NCI-H1436 treated with DMSO at 0.1 percent for 48 hours (cell line): ENCODE data around the gene CDK9.

Experiments used
- DNase-seq: peaks from one replicate; lab custom pipeline; 2025; lab: John Stamatoyannopoulos, UW

The CDK9 gene

GRCh38 chr9:127761491-127761956, 24.3 kb upstream of the CDK9 start:
- no peak for DNase-seq

DNA sequence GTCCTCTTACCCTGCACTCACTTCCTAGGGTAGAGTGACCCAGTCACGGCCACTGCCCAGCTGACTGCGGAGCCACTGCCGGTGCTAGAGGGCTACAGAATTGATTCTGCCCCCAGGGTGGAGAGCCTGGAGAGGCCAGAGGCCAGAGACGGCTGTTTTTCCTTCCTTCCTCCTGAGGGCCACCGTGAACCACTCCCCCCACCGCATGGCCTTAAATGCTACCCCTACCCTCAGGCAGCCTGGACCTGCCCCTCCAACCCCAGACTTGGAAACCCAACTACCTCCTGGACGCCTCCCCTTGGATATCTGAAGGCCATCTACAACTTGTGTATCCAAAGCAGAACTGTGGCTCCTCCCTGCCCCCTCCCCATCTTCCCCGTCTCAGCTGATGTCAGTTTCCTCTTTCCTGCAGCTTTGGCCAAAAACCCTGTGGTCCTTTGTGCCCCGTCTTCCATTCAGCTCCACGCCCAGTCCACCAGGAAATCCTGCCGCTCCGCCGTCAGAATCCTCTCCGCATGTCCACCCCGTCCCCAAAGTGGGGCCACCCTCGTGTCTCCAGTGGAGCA, 23.6 kb upstream of the CDK9 start:
- DNase-seq = no peak

GRCh38 chr9:127763918-127764384, 21.9 kb upstream of the CDK9 start:
- no peak for DNase-seq

DNA sequence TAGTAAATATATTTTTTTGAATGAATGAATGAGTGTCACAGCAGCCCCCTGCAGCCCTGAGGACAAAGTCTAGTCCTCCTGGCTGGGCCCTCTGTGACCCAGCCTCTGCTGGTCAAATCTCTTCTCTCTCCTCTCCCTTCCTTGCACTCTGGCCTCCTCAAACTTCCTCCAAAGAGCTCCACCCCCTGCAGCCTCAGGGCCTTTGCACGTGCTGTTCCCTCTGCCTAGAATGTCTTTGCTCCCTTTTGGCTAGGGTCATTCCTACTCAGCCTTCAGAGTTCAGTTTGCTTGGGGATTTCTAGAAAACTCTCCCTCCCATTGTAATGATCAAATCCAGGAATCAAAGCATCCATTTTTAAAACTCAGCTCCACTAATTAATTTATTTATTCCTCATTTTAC, 20.4 kb upstream of the CDK9 start:
- DNase-seq = no peak

DNA sequence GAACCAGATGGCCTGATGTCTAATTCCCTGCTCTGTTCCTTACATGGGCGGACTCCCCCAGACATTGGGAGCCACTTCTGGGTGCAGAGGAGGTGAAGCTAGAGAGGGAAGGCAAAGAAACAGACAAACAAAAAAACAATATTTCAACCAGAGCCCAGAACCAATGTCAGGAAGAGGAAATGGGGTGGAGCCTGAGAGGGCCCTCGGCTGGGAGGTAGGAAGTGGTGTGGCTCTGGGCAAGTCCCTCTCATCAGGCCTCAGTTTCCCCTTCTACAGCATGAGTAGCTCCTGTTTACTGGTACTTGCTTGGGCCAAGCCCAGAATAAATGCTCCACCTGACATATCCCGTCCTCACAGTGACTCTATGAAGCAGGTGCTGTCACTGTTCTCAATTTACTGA, 18.4 kb upstream of the CDK9 start:
- no peak for DNase-seq

- DNase-seq = no peak
Observed at GRCh38 chr9:127767909-127768331, 17.9 kb upstream of the CDK9 start.

GRCh38 chr9:127768698-127769097, 17.1 kb upstream of the CDK9 start:
- no peak for DNase-seq

DNA sequence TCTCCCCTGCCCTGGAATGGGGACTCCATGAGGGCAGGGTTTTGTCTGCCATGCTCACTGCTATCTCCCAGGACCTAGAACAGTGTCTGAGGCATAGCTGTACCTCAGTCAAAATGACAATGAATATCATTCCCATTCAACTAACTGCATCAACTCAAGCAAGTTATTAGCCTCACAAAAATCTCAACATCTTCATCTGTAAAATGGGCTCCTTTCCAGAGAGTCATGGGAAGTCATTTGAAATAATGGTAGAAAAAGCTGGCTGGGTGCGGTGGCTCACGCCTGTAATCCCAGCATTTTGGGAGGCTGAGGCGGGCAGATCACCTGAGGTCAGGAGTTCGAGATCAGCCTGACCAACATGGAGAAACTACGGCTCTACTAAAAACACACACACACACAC, 16.7 kb upstream of the CDK9 start:
- DNase-seq = no peak

GRCh38 chr9:127769929-127770582, 15.8 kb upstream of the CDK9 start:
- no peak for DNase-seq

DNA sequence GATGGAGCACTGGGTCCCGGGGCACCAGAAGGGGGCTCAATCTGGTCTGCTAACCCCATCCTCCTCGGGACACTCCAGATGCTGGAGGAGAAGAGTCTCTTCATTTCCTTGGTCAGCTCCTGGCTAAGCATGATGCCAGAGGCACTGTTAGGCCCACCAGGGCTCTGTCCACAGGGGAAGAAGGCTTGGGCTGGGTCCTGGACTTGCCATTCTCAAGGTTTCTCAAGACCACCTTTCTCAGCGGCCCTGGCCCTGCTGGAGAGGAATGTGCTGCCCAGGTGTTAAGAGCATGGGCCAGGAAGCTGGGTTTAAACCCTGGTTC, 15.3 kb upstream of the CDK9 start:
- DNase-seq = no peak

GRCh38 chr9:127770905-127771569, 14.8 kb upstream of the CDK9 start:
- peak; percentile 90 for DNase-seq

DNA sequence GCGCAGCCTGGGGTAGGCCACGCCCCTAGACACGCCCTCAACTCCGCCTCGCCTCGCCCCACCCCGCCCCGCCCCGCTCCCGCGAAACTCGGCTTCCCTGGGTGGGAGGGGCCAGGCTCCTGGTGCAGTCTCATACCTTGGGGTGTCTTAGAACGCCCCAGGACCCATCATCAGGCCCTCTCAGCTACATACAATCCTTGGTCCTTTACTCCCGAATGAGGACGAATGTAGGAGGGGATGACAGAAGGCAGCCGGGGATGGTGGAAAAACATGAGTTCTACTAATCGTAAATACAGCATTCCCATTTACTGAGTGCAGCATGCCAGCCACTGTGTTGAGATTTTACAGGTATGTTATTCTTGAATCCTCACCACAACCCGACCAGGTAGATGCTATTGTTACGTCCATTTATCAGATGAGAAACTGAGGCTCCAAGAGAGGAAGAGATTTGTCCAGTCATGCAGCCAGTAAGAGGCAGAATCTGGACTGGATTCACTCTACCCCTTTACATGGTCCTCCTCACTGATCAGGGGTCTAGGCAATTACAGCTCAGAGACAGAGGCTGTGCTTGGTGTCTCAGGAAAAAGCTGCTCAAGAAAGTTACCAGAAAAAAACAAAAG, 14.2 kb upstream of the CDK9 start:
- DNase-seq = no peak

GRCh38 chr9:127772603-127773002, 13.2 kb upstream of the CDK9 start:
- DNase-seq = no peak

GRCh38 chr9:127773272-127773671, 12.6 kb upstream of the CDK9 start:
- DNase-seq = no peak

- DNase-seq = no peak
Observed at GRCh38 chr9:127773981-127774380, 11.9 kb upstream of the CDK9 start.

DNA sequence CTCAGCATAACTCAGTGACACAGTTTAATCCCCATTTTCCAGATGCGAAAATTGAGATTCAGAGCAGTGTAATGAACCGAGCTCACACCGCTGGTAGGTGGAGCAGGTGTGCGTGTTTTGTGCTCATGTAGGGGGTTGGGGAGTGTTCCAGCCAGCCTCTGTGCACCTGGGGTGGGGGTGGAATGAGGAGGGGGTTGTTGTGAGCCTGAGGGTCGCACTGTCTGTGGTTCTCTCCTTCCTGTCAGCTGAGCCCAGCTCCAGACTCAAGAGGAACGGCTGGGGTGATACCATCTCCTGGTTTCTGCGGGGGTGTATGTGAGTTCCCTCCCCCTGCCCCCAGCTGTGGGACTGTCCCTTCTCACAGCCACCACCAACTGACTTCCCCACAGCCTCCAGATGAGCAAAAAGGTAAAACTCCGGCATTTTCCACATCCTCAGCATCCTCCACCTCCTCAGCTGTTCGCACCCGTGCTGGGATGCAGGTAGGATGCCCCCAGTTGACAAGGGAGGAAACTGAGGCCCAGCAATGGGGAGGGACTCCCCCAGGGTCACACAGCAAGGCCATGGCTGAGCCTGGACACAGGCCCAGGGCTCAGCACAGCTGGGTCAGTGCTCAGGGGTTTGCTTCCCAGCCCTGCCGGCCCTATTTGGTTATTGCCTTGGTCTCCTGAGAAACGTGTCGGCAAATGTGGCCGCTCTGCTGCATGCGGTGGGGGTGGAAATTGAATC, 9.5 kb upstream of the CDK9 start:
- DNase-seq = no peak

- DNase-seq = no peak
Observed at GRCh38 chr9:127776924-127777289, 8.9 kb upstream of the CDK9 start.

DNA sequence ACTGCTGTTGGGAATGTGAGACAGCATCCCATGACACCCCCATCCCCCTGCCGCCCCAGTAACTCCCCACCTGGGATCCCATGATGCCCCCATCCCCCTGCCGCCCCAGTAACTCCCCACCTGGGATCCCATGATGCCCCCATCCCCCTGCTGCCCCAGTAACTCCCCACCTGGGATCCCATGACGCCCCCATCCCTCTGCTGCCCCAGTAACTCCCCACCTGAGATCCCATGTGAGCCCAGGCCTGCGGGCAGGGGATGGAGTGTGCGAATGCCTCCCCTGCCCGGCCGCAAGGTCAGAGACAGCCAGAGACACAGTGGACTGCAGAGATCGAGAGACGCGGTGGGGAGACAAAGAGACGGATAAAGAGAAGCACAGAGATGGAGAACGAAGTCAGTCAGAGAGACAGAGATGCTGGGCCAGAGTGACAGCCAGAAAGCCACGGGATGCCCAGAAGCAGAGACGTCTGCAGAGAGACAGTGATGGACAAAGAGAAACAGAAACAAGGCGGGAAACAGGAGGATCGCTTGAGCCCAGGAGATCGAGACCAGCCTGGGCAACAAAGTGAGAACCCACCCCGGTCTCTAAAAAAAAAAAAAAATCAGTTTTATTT, 8.4 kb upstream of the CDK9 start:
- no peak for DNase-seq

- no peak for DNase-seq
Observed at GRCh38 chr9:127778280-127779135, 7.3 kb upstream of the CDK9 start, which contains the start of gene SH2D3C. SH2D3C (minus strand) TSS chr9:127778666; CDS start chr9:127778627, 39 bp downstream.

DNA sequence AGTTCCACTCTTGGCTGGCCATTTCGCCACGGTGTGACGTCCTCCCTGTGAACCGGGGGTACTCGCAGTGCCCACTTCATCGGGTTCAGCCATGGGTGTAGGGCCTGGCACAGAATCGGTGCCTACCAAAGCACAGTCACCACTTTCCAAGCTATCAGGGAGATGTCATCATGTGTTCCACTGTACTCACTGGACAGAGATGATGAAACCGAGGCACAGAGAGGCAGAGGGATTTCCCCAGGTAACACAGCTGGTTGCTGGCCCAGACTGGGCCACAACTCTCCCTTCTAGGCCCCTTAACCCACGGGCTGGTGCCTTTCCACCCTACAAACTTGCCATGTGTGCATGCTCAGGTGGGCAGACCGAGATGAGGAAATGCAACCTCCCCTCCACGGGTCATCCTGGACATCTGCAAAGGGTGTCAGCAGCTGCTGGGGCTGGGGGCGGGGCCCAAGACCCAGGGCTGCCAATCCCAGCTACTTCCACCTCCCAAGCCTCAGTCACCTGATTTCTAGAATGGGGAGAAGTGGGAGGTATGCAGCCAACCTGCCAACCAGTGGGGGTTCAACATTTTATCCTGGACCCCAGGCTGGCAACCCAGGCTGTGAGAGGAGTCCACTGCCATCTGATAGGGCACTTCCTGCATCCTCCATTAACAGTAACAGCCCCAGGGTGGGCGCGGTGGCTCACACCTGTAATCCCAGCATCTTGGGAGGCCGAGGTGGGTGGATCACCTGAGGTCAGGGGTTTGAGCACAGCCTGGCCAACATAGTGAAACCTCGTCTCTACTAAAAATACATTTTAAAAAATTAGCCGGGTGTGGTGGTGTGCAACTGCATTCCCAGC, 6.5 kb upstream of the CDK9 start:
- no peak for DNase-seq
